Trophoblast cell (in vitro differentiated cells and primary cell): ENCODE data around the gene HIGD2A.

Experiments
- DNase-seq, 2 donors: peaks; one replicate each; pipeline ENCODE4 v3.0.0-alpha.2; 2016
- H2AFZ ChIP-seq: 2 replicates; pipeline ENCODE4 v1.6.1; 2013; ENCODE audit warnings: low read length, moderate library complexity, mild to moderate bottlenecking; ENCODE audit not compliant: insufficient read depth, poor library complexity
- H2AK5ac ChIP-seq: 2 replicates; pipeline ENCODE4 v1.6.1; 2013; ENCODE audit warnings: mild to moderate bottlenecking, low read length
- H2BK120ac ChIP-seq: 2 replicates; pipeline ENCODE4 v1.6.1; 2013; ENCODE audit warnings: low read length, mild to moderate bottlenecking, moderate library complexity; ENCODE audit not compliant: insufficient read depth, poor library complexity
- H2BK12ac ChIP-seq: 2 replicates; pipeline ENCODE4 v1.6.1; 2013; ENCODE audit warnings: mild to moderate bottlenecking, low read length, moderate library complexity
- H2BK5ac ChIP-seq: 2 replicates; pipeline ENCODE4 v1.6.1; 2013; ENCODE audit warnings: low read length, low read depth, moderate library complexity, mild to moderate bottlenecking; ENCODE audit not compliant: poor library complexity
- H3K14ac ChIP-seq: 2 replicates; pipeline ENCODE4 v1.6.1; 2013; ENCODE audit warnings: mild to moderate bottlenecking, low read length
- H3K18ac ChIP-seq: 2 replicates; pipeline ENCODE4 v1.6.1; 2013; ENCODE audit warnings: mild to moderate bottlenecking, low read length
- H3K23ac ChIP-seq: 2 replicates; pipeline ENCODE4 v1.6.1; 2013; ENCODE audit warnings: low read length
- H3K27ac ChIP-seq: 2 replicates; pipeline ENCODE4 v1.5.1; 2013; ENCODE audit warnings: low read depth, mild to moderate bottlenecking, inconsistent platforms, low read length, moderate library complexity
- H3K27me3 ChIP-seq: 2 replicates; pipeline ENCODE4 v1.6.1; 2013; ENCODE audit warnings: inconsistent platforms, mild to moderate bottlenecking, low read length, moderate library complexity; ENCODE audit not compliant: insufficient read depth
- H3K36me3 ChIP-seq, 2 experiments: 1 replicate in 1 of 2; 2 replicates in 1 of 2; pipeline ENCODE4 v1.6.1; 2013; ENCODE audit warnings: low read length in 2 of 2, mild to moderate bottlenecking in 2 of 2, moderate library complexity in 1 of 2; ENCODE audit not compliant: insufficient read depth in 2 of 2, control insufficient read depth in 1 of 2
- H3K4ac ChIP-seq: 2 replicates; pipeline ENCODE4 v1.6.1; 2013; ENCODE audit warnings: low read depth, mild to moderate bottlenecking, low read length, moderate library complexity
- H3K4me1 ChIP-seq, 2 experiments: 1 replicate in 1 of 2; 2 replicates in 1 of 2; pipeline ENCODE4 v1.6.1; 2013; ENCODE audit warnings: low read length in 2 of 2, mild to moderate bottlenecking in 2 of 2, moderate library complexity in 1 of 2; ENCODE audit not compliant: insufficient read depth in 2 of 2, control insufficient read depth in 1 of 2
- H3K4me2 ChIP-seq: 2 replicates; pipeline ENCODE4 v1.6.1; 2013; ENCODE audit warnings: inconsistent platforms, mild to moderate bottlenecking, low read length, moderate library complexity
- H3K4me3 ChIP-seq: 2 replicates; pipeline ENCODE4 v1.5.1; 2013; ENCODE audit warnings: mild to moderate bottlenecking, low read depth, low read length, inconsistent platforms
- H3K79me1 ChIP-seq: one replicate; pipeline ENCODE4 v1.6.1; 2013; ENCODE audit warnings: low read length
- H3K79me2 ChIP-seq: 2 replicates; pipeline ENCODE4 v1.6.1; 2013; ENCODE audit warnings: low read length, mild to moderate bottlenecking; ENCODE audit not compliant: control insufficient read depth, insufficient read depth, poor library complexity
- H3K9ac ChIP-seq: 2 replicates; pipeline ENCODE4 v1.6.1; 2013; ENCODE audit warnings: mild to moderate bottlenecking, low read length
- H3K9me3 ChIP-seq: 2 replicates; pipeline ENCODE4 v1.6.1; 2013; ENCODE audit warnings: low read depth, mild to moderate bottlenecking, control low read depth, inconsistent platforms, low read length; ENCODE audit not compliant: insufficient read depth
- H4K12ac ChIP-seq: 2 replicates; pipeline ENCODE4 v1.6.1; 2013; ENCODE audit warnings: low read depth, mild to moderate bottlenecking, low read length, moderate library complexity
- H4K8ac ChIP-seq: 2 replicates; pipeline ENCODE4 v1.6.1; 2013; ENCODE audit warnings: low read depth, mild to moderate bottlenecking, low read length, moderate library complexity
- H4K91ac ChIP-seq: one replicate; pipeline ENCODE4 v1.6.1; 2013; ENCODE audit warnings: low read depth, mild to moderate bottlenecking, low read length, moderate library complexity
- WGBS: extraction: QIAGEN DNeasy Blood & Tissue Kit; methylation state at CpG from one replicate; pipeline ENCODE4 v1.1.7; 2013; ENCODE audit warnings: missing lambda C conversion rate; ENCODE audit not compliant: insufficient read length, insufficient coverage; ENCODE audit errors: extremely low coverage; 5-methylcytosine and 5-hydroxymethylcytosine counted together

HIGD2A gene

GRCh38 chr5:176410486-176411180, 22.1 kb downstream of the HIGD2A start:
- Histone ChIP-seq H3K9ac (no peak overlapping the region), H2BK5ac (no peak overlapping the region), H3K18ac (no peak overlapping the region), H3K27ac (no peak overlapping the region), H3K14ac (no peak overlapping the region), H2AK5ac (no peak overlapping the region), H3K27me3 (no peaks in the 10 kb centered on the region), H3K4me1 (peaks cover 21 to 24% of the 10 kb centered on the region in 2 experiments), H4K91ac (no peak overlapping the region), H3K9me3 (peaks cover 5% of the 10 kb centered on the region), H4K12ac (no peak overlapping the region), H2BK120ac (no peak overlapping the region), H4K8ac (no peak overlapping the region), H3K79me1 (peaks cover 2% of the 10 kb centered on the region), H3K4me3 (no peak overlapping the region), H2BK12ac (no peak overlapping the region), H2AFZ (no peak overlapping the region), H3K36me3 (peaks cover 32 to 39% of the 10 kb centered on the region in 2 experiments), H3K4me2 (no peak overlapping the region), H3K79me2 (peaks cover 9% of the 10 kb centered on the region), H3K23ac (no peak overlapping the region), H3K4ac (no peak overlapping the region)
- peak in 1 of 2 donors; percentile 7 for DNase-seq
- no CpG with 5 or more reads among the region's 5 CpGs for WGBS

GRCh38 chr5:176412517-176413254, 24.1 kb downstream of the HIGD2A start:
- peaks cover 16% of the 10 kb centered on the region for H3K79me1 ChIP-seq
- no peak overlapping the region for H3K4me3 ChIP-seq
- peaks cover 16% of the 10 kb centered on the region for H3K79me2 ChIP-seq
- H3K36me3 ChIP-seq = peaks cover 15 to 19% of the 10 kb centered on the region in 2 experiments
- no peak overlapping the region for H2BK12ac ChIP-seq
- no peak overlapping the region for H4K12ac ChIP-seq
- H3K27ac ChIP-seq = no peak overlapping the region
- WGBS = no CpG with 5 or more reads among the region's 10 CpGs
- no peak overlapping the region for H3K4me2 ChIP-seq
- H4K91ac ChIP-seq = no peak overlapping the region
- H3K9ac ChIP-seq = no peak overlapping the region
- H3K23ac ChIP-seq = no peak overlapping the region
- H3K27me3 ChIP-seq = no peaks in the 10 kb centered on the region
- no peak overlapping the region for H3K14ac ChIP-seq
- H4K8ac ChIP-seq = no peak overlapping the region
- H2AFZ ChIP-seq = no peak overlapping the region
- no peak overlapping the region for H2BK120ac ChIP-seq
- no peak overlapping the region for H2BK5ac ChIP-seq
- H3K4me1 ChIP-seq = peaks cover 28 to 31% of the 10 kb centered on the region in 2 experiments
- H2AK5ac ChIP-seq = no peak overlapping the region
- DNase-seq = peak in 1 of 2 donors; percentile 29
- peaks cover 2% of the 10 kb centered on the region for H3K9me3 ChIP-seq
- H3K4ac ChIP-seq = peak overlapping the region; percentile 10
- H3K18ac ChIP-seq = no peak overlapping the region

- H4K12ac ChIP-seq = no peak overlapping the region
- H3K9ac ChIP-seq = no peak overlapping the region
- no peak overlapping the region for H2AK5ac ChIP-seq
- H4K8ac ChIP-seq = no peak overlapping the region
- no CpG with 5 or more reads among the region's 2 CpGs for WGBS
- H3K27me3 ChIP-seq = no peaks in the 10 kb centered on the region
- H3K23ac ChIP-seq = no peak overlapping the region
- no peak overlapping the region for H3K27ac ChIP-seq
- peaks cover 2% of the 10 kb centered on the region for H3K9me3 ChIP-seq
- no peak overlapping the region for H2AFZ ChIP-seq
- H2BK12ac ChIP-seq = peak overlapping the region; percentile 45
- H3K4me2 ChIP-seq = no peak overlapping the region
- peaks cover 28 to 31% of the 10 kb centered on the region in 2 experiments for H3K4me1 ChIP-seq
- no peak overlapping the region for H4K91ac ChIP-seq
- peak overlapping the region; percentile 6 for H3K18ac ChIP-seq
- no peak for DNase-seq
- H3K79me2 ChIP-seq = peaks cover 16% of the 10 kb centered on the region
- no peak overlapping the region for H2BK5ac ChIP-seq
- H3K79me1 ChIP-seq = peaks cover 16% of the 10 kb centered on the region
- no peak overlapping the region for H2BK120ac ChIP-seq
- H3K4ac ChIP-seq = peak overlapping the region; percentile 29
- H3K14ac ChIP-seq = peak overlapping the region; percentile 22
- H3K36me3 ChIP-seq = peaks cover 12 to 16% of the 10 kb centered on the region in 2 experiments
- H3K4me3 ChIP-seq = no peak overlapping the region
Measured at GRCh38 chr5:176413255-176413565, 24.7 kb downstream of the HIGD2A start.

- Histone ChIP-seq H3K9me3 (peaks cover 2% of the 10 kb centered on the region), H3K4me3 (no peak overlapping the region), H4K91ac (no peak overlapping the region), H2BK120ac (no peak overlapping the region), H2BK12ac (no peak overlapping the region), H3K4me1 (peaks cover 30 to 33% of the 10 kb centered on the region in 2 experiments), H3K23ac (no peak overlapping the region), H4K8ac (no peak overlapping the region), H3K27ac (no peak overlapping the region), H3K27me3 (no peaks in the 10 kb centered on the region), H3K18ac (peak overlapping the region; percentile 6), H2AFZ (peak overlapping the region; percentile 0), H2AK5ac (peak overlapping the region; percentile 72), H4K12ac (no peak overlapping the region), H3K14ac (no peak overlapping the region), H3K4ac (peak overlapping the region; percentile 29), H2BK5ac (no peak overlapping the region), H3K36me3 (peaks cover 12 to 13% of the 10 kb centered on the region in 2 experiments), H3K79me1 (peaks cover 18% of the 10 kb centered on the region), H3K9ac (no peak overlapping the region), H3K4me2 (no peak overlapping the region), H3K79me2 (peaks cover 16% of the 10 kb centered on the region)
- WGBS = no CpG with 5 or more reads among the region's 7 CpGs
- DNase-seq = peak in 1 of 2 donors; percentile 6
Measured at GRCh38 chr5:176413709-176414191, 25.2 kb downstream of the HIGD2A start.
